Occipital lobe (tissue), 2 donors: ENCODE data around the gene PDXP. TPM values are rescaled to one million over a fixed set of nuclear protein-coding genes. Genes with fewer than 3 reads are reported as not detected.

Source experiments
- DNase-seq: peaks from one replicate; lab custom pipeline; 2025; lab: John Stamatoyannopoulos, UW
- total RNA-seq: library from RNA; depleted of rRNA; stranded (reverse); fragments of >200 nt; gene quantifications from one replicate; pipeline ENCODE4 v1.2.3, GENCODE V29; 2014

Gene PDXP
- total RNA-seq, 1 donor from 2014 or later, result 40.6 TPM

DNA sequence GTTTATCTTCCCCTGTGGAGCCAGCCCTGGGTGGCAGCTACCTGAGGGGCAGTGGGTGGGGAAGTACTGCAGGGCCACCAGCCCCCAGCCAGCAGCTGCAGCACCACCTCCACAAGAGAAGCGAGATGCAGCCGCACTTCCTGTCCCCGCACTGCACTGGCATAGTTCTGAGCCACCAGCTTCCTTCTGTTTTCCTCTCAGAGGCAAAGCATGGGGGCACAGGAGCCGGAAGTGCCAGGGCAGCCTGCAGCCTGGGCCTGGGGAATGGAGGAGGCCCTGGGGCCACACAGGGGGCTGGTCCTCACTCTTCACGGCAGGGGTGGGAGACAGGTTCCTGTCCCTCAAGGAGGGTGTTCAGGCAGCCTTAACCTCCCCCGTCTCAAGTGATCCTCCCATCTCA, 31.0 kb upstream of the PDXP start:
- DNase-seq, result no peak

DNA sequence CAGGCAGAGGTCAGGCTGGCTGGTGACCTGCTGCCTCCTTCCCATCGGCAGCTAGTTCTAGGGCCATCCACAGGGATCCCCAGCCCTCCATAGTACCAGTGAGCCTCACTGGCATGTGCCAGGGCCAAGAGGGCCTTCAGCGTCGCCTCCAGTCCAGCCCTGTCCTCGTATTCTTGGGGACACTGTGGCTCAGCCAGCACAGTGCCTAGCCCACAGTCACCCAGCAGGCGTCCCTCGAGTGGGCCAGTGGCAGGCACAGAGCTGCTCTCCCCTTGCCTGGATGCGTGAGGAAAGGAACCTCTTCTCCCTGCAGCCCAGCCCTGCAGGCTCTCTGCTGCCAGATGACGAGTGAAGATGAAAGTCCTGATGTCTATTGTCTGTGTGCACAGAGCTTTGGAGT, 29.7 kb upstream of the PDXP start:
- DNase-seq, result no peak

DNA sequence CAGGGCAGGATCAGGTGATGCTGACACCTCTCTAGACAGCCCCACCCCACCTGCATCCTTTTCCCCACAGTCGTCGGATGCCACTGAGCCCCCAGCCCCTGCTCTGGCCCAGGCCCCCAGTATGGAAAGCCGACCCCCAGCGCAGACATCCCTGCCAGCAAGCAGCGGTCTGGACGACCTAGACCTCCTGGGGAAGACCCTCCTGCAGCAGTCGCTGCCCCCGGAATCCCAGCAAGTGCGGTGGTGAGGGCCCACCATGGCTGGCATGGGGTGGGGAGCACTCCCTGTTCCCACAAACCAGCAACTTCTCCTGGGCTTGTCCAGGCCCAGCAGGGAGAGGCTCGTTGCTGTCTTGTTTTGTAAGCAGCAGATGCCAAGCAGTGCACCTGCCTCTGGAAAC, 28.6 kb upstream of the PDXP start:
- DNase-seq, result no peak

DNA sequence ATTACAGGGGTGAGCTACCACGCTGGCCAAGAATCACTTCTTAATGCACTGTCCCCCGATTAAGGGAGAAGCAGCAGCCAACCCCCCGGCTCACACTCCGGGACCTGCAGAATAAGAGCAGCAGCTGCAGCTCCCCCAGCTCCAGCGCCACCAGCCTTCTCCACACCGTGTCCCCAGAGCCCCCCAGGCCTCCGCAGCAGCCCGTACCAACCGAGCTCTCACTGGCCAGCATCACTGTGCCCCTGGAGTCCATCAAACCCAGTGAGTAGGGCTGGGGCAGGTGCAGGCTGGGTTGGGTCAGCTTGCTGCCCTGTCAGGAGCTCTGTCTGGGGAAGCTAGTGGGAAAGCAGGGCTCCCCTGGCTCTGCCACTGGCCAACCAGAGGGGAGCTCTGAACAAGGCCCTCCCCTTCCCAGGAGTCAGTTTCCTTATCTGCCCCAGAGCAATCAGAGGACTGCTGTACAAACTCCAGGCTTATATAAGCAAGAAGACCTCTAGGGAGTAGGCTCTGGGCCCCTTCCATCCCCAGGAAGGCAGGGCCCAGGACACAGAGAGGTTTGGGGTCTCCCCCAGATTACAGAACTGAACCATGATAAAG, 27.6 kb upstream of the PDXP start:
- DNase-seq, result no peak

DNA sequence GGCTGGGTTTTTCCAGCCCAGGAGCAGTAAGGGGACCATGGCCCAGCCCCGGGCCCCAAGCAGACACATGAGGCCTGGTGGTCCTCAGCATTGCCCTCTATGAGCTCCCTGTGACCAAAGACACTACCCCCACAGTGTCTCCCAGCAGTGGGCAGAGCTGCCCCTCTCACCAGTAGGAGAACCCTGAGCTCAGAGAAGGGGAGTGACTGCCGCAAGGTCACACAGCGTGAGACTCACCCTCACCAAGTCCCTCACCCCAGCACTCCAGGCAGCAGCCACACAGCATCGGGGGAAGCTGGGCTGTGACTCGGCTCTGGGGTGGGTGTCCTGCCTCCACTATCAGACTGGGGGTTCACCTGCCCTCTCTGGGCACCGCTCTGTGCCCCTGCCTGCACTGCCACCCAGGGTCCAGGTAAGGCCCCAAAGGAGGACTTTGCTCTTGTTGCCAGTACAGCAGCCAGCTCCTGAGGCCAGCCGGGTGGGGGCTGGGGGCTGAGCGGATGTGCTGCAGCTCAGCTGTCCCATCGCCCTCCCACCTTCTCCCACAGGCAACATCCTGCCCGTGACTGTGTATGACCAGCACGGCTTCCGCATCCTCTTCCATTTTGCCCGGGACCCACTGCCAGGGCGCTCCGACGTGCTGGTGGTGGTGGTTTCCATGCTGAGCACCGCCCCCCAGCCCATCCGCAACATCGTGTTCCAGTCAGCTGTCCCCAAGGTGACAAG, 26.9 kb upstream of the PDXP start:
- DNase-seq, result no peak

DNA sequence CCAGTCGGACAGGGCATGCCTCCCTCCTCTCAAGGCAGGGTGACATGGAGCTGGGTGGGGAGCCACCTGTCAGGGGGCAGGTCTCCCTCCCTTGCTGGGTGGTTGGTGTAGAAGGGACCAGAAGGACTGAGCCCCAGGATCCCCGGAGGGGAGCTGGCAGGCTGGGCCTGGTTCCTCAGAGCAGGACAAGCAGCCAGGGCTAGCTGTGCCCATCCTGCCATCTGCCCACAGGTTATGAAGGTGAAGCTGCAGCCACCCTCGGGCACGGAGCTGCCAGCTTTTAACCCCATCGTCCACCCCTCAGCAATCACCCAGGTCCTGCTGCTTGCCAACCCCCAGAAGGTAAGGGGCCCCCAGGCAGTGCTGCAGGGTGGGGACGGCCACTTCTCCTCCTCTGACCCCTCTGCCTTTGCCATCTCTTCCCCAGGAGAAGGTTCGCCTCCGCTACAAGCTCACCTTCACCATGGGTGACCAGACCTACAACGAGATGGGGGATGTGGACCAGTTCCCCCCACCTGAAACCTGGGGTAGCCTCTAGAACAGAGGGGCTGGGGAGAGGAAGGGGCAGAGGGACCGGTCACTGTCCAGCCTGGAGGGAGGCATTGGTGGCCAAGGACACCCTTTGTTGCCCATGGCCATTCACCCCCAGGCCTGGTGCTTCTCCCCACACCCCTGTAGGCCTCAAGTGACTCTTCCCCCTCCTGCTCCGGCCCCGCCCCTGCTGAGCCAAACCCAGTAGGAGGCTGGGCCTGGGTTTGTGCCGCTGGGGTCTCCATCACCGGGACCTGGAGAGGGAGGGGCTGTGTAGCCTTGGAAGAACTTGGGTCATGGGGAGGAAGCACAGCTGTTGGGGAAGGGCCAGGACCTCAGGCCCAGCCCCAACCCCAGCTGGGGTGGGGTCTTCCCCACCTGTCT, 26.1 kb upstream of the PDXP start:
- no peak for DNase-seq

DNA sequence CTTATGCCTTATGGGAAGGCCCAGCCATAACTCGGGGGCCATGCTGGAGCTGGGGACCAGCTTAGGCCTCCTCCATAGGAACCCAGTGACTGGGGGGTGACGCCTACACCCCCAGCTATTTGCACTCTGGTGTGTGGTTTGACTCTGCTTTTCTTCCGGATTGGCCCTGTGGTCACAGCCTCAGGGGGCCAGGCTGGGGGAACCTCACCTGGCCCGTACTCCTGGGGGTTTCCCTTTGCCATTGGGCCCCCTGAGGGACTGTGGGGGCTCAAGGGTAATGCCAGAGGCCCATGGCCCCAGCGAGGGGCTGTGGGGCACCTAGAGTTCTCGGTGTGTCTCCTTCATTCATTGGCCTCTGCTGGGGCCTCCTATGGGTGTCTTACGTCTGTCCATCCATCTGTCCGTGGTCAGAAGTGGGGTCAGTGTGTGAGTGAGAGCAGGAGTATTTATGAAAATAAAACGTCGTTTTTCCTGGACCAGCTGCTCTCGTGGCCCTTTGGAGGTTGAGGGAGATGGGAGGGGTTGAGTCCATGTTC, 25.4 kb upstream of the PDXP start:
- no peak for DNase-seq

DNA sequence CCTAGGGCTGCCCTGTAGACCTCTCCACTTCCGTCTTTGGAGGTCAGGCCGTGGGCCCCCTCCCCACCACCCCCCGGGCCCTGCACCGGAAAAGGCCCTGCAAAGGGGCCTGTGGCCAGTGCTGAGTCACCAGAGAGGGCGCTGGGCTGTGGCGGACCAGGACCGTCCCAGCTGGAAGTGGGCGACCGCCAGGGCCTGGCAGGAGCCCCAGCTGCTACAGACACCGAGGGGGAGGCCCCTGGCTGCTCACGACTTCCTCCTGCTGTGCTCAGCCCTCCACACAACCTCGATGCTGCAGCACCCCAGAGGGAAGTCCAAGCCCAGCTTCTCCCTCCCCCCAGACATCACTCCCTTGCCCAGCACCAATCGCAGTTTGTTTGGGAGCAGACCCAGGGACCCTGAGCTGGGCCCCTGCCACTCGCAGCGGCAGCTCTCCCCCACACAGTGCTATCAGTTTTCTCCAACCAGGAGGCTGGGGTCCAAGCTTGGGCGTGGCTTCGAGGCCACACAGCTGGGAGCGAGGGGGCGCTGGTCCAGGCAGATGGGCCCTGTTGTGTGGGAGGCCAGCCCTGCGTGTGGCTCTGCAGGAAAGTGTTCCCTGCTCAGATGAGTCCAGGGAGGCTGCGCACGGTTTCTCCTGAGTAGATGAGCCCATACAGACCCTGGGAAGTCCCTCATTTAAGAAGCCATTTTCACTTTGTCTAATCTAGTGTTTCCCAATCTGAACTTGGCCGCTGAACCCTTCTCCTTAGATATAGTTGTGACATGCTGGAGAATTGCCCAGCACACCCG, 24.7 kb upstream of the PDXP start:
- DNase-seq, result peak; percentile 83

DNA sequence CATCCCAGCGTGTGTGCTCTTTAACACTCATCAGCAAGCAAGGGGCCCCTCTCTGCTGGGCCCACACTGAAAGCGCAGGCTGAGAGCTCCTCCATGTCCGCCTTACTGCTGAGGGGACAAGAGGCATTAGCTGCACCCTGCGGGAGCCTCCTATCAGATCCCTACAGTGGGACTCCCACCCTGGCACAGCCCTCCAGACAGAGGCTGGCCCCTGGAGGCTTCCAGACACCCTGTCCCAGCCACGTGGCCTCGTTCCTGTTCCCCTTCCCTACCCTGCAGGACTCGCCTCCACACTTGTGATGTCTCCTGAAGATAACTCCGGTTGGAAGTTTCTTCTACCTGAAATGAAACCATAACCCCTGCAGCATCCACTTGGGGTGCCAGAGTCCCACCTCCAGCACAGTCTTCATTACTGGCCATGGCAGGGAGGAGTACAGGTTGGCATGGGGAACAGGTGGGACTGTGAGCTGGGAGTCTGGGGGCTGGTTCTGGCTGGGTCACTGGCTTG, 24.1 kb upstream of the PDXP start:
- DNase-seq, result no peak

DNA sequence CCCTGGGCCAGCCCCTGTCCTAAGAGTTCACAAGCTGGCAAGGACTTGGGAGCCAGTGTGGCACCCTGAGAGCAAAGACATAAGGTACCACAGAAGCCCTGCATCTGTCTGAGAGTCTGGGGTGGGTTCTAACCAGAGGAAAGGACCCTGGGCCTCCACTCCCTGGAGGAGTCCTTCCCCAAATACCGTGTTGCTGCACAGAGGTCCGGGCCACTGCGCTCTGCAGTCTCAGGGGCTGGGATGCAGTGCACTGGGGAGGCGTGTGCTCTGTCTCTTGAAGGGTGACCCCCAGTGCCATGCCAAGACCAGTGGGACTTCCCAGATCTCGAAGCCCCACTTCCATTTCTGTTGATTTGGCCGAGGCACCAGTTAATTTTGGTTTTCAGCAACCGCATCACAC, 23.4 kb upstream of the PDXP start:
- DNase-seq, result no peak

DNA sequence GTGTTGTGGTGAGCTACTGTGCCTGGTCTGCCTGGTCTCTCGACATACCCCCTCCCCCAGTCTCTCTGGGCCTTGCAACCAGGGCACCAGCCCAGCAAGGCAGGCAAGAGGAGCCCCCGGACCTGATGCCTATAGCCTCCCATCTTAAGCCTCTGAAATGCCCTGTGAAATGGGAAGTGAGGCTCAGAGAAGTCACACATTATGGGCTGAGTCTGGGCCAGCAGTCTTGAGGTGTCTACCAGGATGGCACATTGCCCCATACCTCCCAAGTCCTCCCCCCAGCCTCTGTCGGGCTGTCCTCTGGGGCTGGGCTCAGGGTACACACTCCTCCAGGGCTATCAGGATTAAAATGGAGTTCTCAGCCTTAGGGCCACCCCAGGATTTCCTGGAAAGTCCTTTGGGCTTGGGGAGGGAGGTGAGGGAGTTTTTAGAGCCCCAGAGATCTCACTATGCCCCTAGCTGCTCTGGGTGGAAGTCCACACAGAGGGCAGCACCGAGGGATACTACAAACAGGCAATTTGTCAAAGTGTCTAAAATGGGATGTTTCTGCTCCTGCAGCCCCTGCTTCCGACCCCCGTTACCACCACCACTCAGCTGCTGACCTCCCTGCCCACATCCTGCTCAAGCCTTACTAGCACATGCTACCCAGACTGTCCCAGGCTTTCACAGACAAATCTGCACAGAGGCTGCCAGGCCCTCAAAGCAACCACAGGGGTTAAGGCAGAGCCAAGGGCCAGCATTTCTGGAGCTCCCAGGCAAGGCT, 22.2 kb upstream of the PDXP start:
- DNase-seq, result no peak

DNA sequence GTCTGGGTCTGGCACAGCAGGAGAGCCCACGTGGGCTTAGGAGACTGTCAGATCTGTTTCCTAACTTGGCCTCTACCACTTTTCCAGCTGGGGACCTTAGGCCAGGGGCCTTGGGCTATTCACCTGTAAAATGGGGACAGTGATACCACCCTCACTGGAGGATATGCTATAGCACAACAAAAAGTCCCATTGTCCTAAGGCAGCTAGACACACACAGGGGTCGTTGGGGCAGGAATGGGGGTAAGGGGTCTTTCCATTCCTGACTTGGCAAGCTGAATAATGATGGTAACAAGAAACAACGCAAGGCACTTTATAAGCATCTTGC, 21.6 kb upstream of the PDXP start:
- DNase-seq, result no peak

DNA sequence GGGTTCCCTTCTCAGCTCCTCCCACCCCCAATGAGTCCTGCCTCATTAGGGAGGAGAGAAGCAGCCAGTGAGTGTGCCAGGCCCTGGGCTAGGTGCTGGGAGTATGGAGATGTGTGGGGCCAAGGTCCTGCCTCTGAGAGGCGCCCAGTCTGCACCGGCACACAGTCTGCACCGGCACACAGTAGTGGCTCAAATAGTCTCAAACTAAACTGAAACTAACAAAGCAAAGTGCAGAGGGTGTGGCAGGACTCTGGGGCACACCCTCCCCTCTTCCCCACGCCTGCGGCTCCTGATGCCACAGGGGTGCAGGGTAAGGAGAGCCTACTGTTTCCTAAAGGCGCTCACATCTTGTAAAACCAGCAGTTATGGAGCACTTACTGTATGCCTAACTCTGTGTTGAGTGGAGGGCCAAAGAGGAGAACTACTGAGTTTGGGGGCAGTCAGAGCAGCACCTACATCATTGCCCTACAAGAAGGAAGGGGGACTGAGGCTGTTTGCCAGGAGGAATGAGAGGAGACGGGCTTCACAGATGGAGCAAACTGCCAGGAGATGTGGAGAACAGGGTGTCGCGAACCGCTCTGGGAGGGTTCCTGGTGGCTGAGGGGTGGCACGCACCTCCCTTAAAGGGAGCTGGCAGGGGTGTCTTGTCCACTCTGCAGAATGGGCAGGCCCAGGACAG, 20.0 kb upstream of the PDXP start:
- DNase-seq, result no peak

DNA sequence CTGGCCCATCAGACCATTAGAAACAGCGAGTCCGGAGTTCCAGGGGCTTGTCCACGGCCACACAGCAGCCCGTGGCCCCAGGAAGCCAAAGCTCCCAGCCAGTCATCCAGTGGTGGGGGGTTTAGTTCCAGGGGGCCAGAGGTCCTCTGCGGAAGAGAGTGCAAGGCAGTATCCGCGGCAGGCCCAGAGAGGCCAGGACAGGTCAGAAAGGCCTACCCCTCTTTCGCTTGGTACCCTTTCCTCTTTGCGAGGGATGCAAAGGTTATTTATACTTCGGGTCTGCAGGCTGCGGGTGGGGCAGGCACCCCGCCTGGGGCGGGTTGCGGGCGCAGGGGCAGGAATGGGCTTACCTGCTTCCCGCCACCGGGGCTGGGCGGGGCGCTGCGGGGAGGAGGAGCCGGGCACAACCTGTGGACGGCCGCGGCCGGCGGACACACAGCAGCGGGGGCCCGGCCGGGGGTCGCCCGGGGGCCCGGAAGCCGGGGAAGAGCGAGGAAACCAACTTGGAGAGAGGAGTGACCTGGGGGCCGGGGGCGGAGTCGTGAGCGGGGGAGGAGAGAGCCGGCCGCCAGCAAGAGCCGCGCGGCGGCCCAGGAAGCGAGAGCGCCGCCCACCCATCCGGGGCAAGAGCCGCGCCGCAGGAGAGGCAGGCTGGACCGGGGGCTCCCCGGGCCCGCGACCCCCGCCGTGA, 19.3 kb upstream of the PDXP start, which contains the start of gene SH3BP1:
Gene SH3BP1 (plus strand): TSS at position 600 of the 691 bp plus-strand sequence. CDS start 119 bp downstream, outside the sequence.
- DNase-seq, result no peak

DNA sequence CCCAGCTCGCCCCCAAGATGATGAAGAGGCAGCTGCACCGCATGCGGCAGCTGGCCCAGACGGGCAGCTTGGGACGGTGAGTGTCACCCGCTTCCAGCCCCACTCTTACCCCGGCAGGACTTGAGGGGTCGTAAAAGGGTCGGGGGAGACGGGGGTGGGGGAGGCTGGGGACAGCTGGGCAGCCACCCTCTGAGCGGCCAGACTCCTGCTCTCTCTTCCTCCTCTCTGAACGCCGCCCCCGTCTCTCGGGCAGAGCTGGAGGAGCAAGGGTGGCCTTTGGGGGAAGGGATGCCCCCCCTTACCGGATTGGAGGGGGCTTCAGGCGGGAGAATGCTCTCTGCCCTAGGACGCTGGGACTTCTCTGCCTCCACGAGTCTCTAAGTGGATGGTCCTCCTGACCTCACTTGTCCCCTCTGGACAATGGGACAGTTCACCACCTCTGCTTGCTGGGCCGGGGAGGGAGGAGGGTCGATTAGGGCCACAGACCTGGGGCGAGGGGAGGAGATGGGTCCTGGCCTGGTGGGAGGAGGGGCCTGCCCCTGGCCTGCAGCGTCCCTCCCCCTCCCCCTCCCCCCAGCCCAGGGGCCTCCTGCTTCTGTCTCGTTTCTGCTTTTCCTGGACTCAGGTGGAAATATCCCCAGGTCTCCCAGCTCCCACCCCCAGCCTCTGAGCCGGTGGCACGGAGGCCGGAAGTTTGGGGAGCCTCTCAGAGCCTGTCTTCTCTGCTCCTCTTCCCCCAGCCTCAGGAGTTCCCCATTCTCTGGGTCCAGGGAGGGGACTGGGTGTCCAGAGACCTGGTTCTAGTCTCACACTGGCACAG, 18.5 kb upstream of the PDXP start:
- DNase-seq, result no peak

DNA sequence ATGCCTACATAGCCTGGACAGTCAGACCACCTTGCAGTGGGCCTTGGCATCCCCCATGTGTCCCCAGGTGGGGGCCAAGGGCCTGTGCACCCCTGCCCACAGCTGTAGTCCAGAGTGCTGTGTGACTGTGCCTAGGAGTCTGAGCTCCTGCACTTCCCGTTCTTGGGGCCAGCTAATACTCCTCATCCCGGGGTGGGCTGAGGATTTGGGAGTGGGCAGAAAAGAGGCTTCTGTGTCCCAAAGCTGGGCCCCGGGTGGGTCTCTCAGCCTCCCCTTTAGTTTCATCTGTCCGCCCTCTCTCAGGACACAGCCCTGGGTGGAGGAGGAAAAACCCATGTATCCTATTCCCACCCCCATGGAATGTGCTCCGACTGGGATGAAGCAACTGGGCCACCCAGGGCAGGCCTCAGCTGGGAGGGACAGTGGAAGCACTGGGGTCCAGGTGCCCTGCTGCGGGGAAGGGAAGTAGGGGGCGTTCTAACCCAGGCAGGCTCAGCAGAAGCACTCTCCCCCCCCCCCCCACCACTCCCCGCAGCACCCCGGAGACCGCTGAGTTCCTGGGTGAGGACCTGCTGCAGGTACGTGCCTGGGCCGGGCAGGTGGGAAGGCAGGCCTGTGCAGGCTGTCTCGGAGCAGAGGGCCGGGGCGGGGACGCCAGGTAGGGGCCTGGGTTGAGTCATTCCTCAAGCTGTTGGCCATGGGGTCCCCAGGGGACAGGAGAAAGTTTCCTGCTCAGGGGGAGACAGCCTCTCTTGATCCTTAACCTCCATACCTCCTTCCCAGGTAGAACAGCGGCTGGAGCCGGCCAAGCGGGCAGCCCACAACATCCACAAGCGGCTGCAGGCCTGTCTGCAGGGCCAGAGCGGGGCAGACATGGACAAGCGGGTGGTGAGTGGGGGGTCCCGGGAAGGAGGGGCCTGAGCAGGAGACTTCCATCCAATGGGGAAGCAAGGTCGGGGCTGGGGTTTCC, 17.6 kb upstream of the PDXP start:
- DNase-seq, result no peak

DNA sequence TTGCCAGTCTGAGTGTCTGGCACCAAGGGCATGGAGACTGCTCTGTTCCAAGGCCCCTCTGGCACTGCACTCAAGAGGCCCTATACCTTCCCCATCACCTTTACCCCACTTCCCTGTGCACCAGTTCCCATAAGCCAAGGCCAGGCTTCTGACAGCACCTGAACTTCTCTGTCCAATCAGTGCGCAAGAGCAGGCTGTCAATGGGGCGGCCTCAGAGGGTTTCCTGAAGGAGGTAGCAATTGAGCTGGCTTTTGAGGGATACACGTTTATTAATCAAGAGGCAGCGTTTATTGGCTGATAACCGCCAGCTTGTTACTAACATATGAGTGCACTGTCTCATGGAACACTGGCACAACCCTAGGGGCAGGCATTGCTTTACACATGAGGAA, 17.0 kb upstream of the PDXP start:
- DNase-seq, result no peak
